Measurements from ENCODE around the gene MCAM. TPM values are rescaled to one million over a fixed set of nuclear protein-coding genes. Genes with fewer than 3 reads are reported as not detected.
A peak's percentile ranks its signal among the peaks of the same experiment; 100 is the strongest.

The MCAM gene
- polyA plus RNA-seq, 3 donors = not detected

DNA sequence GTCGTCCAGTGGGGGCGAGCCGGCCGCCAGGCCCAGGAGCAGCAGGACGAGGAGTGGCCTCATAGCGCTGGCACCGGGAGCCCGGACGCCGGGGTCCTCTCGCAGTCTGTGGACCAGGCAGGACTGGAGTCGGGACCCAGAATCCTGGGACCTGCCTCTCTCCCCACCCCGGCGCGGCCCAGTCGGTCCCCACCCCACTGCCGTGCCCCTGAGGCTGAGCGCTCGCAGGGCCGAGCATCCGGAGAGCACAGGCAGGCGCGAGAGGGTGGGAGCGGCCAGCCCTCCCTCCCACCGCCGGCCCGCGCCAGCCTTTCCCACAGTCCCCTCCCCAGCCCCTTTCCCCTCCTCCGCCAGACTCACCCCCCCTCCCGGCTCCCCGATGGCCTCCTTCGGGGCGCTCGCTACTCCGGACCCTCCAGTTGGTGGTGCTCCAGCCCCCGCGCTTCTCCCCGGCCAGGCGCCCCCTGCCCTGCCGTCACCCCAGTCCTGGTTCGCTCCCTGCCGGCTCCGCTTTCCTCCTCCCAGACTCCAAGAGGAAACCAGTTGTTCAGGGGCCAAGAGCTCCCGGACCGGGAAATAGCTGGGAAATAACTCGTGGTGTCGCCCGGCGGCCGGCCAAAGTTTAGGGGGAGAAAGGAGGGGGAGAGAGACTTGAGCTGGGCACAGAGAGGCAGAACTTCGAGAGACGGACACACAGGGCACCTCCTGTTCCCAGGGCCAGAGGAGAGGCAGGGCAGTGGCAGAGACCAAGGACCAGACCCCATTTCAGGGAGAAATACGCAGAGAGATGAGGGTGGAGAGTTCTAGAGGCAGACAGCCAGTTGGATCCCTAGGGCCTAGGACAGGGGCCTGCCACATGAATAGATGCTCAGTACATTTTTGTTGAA, 23.6 kb upstream of the MCAM start, which contains the start of gene C1QTNF5:
C1QTNF5 (minus strand) TSS at position 549 of the 887 bp plus-strand sequence; CDS start at position 63, 486 bp downstream.
- intact Hi-C loops (cut with micrococcal nuclease) = no loop called here
- 5% methylated on average over 37 of the region's 53 CpGs for WGBS (ENCODE audit: insufficient coverage)
- H3K9me3 Mint-ChIP-seq = peaks cover 0 to 11% (median 7%) of the 10 kb centered on the region in 7 donors
- H3K9ac ChIP-seq (ENCODE audit: insufficient read depth, low read length, poor library complexity, severe bottlenecking) = peak within 1 kb of the TSS; percentile 32
- peaks cover 24 to 51% of the 10 kb centered on the region in 2 donors for H3K27me3 ChIP-seq (ENCODE audit: control insufficient read depth in 2 of 2, insufficient read depth in 2 of 2, low read length in 2 of 2)
- H3K4me1 ChIP-seq (ENCODE audit: control insufficient read depth in 1 of 2, insufficient read depth in 2 of 2, low read length in 2 of 2) = peaks cover 21 to 33% of the 10 kb centered on the region in 2 donors
- TF ChIP-seq, protein P1, sequence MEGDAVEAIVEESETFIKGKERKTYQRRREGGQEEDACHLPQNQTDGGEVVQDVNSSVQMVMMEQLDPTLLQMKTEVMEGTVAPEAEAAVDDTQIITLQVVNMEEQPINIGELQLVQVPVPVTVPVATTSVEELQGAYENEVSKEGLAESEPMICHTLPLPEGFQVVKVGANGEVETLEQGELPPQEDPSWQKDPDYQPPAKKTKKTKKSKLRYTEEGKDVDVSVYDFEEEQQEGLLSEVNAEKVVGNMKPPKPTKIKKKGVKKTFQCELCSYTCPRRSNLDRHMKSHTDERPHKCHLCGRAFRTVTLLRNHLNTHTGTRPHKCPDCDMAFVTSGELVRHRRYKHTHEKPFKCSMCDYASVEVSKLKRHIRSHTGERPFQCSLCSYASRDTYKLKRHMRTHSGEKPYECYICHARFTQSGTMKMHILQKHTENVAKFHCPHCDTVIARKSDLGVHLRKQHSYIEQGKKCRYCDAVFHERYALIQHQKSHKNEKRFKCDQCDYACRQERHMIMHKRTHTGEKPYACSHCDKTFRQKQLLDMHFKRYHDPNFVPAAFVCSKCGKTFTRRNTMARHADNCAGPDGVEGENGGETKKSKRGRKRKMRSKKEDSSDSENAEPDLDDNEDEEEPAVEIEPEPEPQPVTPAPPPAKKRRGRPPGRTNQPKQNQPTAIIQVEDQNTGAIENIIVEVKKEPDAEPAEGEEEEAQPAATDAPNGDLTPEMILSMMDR (IDR thresholded peaks at IDR 0.05) = no peak
- H3K79me2 ChIP-seq (ENCODE audit: insufficient read depth, low read length) = peaks cover 16% of the 10 kb centered on the region
- H3K36me3 ChIP-seq (replicated peaks in 1 of 2; ENCODE audit: control insufficient read depth in 1 of 2, insufficient read depth in 2 of 2, low read length in 2 of 2) = peaks cover 0 to 10% of the 10 kb centered on the region in 2 donors
- peaks cover 0 to 16% of the 10 kb centered on the region in 2 donors for H3K9me3 ChIP-seq (replicated peaks in 1 of 2; ENCODE audit: control insufficient read depth in 1 of 2, insufficient read depth in 1 of 2, low read length in 2 of 2)
- no peak for DNase-seq
- peaks cover 39 to 61% (median 60%) of the 10 kb centered on the region in 3 donors for H3K27me3 Mint-ChIP-seq (ENCODE audit: low read depth in 3 of 3)
- no peak within 1 kb of the TSS for H3K27ac ChIP-seq (ENCODE audit: low read depth in 1 of 2, low read length in 2 of 2)
- H3K4me2 ChIP-seq (replicated peaks; ENCODE audit: extremely low read depth, low read length, poor library complexity, severe bottlenecking) = peak within 1 kb of the TSS; percentile 67
- H4K20me1 ChIP-seq (ENCODE audit: insufficient read depth, low read length) = peaks cover 12% of the 10 kb centered on the region
- peak within 1 kb of the TSS in 1 of 2 donors; percentile 85 for H3K4me3 Mint-ChIP-seq
- H3K4me3 ChIP-seq (replicated peaks in 1 of 3; ENCODE audit: low read depth in 2 of 3, low read length in 3 of 3) = peak within 1 kb of the TSS in 1 of 3 experiments; percentile 62
- H3K4me1 Mint-ChIP-seq = peaks cover 28% of the 10 kb centered on the region
- H2AFZ ChIP-seq (ENCODE audit: insufficient read depth, low read depth, low read length, poor library complexity, severe bottlenecking) = peak within 1 kb of the TSS; percentile 68
- peaks cover 21 to 22% of the 10 kb centered on the region in 2 donors for H3K36me3 Mint-ChIP-seq
- peak within 1 kb of the TSS in 1 of 7 donors; percentile 51 for H3K27ac Mint-ChIP-seq

DNA sequence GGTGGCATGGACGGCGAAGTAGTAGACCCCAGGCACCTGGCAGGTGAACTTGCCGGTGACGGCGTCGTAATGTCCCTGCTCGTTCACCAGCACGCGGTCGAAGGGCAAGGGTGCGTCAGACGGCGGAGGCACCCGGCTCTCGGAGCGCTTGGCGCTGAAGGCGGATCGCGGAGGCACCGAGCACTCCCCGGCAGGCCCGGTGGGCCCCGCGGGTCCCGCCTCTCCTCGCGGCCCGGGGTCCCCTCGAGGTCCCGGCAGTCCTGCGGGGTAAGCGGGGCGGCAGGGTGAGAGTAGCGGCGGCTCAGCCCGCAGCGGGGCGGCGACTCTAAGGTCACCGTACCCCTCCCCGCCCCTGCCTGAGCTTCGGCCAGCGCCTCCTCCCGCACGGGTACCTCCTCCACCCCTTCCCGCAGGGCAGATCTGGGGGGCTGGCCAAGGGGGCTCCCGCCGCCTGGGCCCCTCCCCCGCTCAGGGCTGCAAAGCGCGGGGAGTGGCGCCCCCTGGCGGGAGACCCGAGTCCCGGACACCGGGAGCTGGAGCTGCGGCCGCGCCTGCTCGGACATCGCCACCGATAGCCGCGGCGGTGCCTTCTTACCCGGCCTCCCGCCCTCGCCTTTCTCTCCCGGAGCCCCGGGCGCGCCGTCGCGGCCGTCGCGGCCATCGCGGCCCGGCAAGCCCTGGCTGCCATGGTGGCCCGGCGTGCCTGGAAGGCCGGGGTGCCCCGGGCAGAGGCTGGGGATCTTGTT, 22.8 kb upstream of the MCAM start:
- Histone ChIP-seq H3K4me2 (replicated peaks; ENCODE audit: extremely low read depth, low read length, poor library complexity, severe bottlenecking) (peak overlapping the region; percentile 67), H2AFZ (ENCODE audit: insufficient read depth, low read depth, low read length, poor library complexity, severe bottlenecking) (peak overlapping the region; percentile 68), H3K9ac (ENCODE audit: insufficient read depth, low read length, poor library complexity, severe bottlenecking) (peak overlapping the region; percentile 32), H3K79me2 (ENCODE audit: insufficient read depth, low read length) (peaks cover 24% of the 10 kb centered on the region), H3K4me1 (ENCODE audit: control insufficient read depth in 1 of 2, insufficient read depth in 2 of 2, low read length in 2 of 2) (peaks cover 28 to 41% of the 10 kb centered on the region in 2 donors), H3K27ac (ENCODE audit: low read depth in 1 of 2, low read length in 2 of 2) (no peak overlapping the region), H4K20me1 (ENCODE audit: insufficient read depth, low read length) (peaks cover 12% of the 10 kb centered on the region), H3K9me3 (replicated peaks in 1 of 2; ENCODE audit: control insufficient read depth in 1 of 2, insufficient read depth in 1 of 2, low read length in 2 of 2) (peaks cover 0 to 16% of the 10 kb centered on the region in 2 donors), H3K27me3 (ENCODE audit: control insufficient read depth in 2 of 2, insufficient read depth in 2 of 2, low read length in 2 of 2) (peaks cover 24 to 48% of the 10 kb centered on the region in 2 donors), H3K4me3 (replicated peaks in 1 of 3; ENCODE audit: low read depth in 2 of 3, low read length in 3 of 3) (peak overlapping the region in 1 of 3 experiments; percentile 62), H3K36me3 (replicated peaks in 1 of 2; ENCODE audit: control insufficient read depth in 1 of 2, insufficient read depth in 2 of 2, low read length in 2 of 2) (peaks cover 0 to 10% of the 10 kb centered on the region in 2 donors)
- H3K4me1 Mint-ChIP-seq = peaks cover 36% of the 10 kb centered on the region
- peaks cover 36 to 60% (median 58%) of the 10 kb centered on the region in 3 donors for H3K27me3 Mint-ChIP-seq (ENCODE audit: low read depth in 3 of 3)
- intact Hi-C loops (cut with micrococcal nuclease) = no loop called here
- 11% methylated on average over 86 of the region's 86 CpGs for WGBS (ENCODE audit: insufficient coverage)
- H3K36me3 Mint-ChIP-seq = peaks cover 22% of the 10 kb centered on the region in 2 donors
- peak overlapping the region in 1 of 2 donors; percentile 85 for H3K4me3 Mint-ChIP-seq
- peaks cover 0 to 11% (median 7%) of the 10 kb centered on the region in 7 donors for H3K9me3 Mint-ChIP-seq
- TF ChIP-seq, protein P1 (IDR thresholded peaks at IDR 0.05) = peak; percentile 90
- peak in 2 of 3 donors; percentile 30 to 50 for DNase-seq
- no peak overlapping the region for H3K27ac Mint-ChIP-seq

All from CD14-positive monocyte (primary cell).